ENCODE results near the gene CELF1. TPM values are rescaled to one million over a fixed set of nuclear protein-coding genes. Genes with fewer than 3 reads are reported as not detected.
A peak's percentile ranks its signal among the peaks of the same experiment; 100 is the strongest.

CELF1 gene
- total and polyA plus RNA-seq, 9 of the 15 experiments (the other 6 are each of a cell fraction or from before 2014, with no cell fraction given): 11.3 to 142 (median 77.4) TPM

DNA sequence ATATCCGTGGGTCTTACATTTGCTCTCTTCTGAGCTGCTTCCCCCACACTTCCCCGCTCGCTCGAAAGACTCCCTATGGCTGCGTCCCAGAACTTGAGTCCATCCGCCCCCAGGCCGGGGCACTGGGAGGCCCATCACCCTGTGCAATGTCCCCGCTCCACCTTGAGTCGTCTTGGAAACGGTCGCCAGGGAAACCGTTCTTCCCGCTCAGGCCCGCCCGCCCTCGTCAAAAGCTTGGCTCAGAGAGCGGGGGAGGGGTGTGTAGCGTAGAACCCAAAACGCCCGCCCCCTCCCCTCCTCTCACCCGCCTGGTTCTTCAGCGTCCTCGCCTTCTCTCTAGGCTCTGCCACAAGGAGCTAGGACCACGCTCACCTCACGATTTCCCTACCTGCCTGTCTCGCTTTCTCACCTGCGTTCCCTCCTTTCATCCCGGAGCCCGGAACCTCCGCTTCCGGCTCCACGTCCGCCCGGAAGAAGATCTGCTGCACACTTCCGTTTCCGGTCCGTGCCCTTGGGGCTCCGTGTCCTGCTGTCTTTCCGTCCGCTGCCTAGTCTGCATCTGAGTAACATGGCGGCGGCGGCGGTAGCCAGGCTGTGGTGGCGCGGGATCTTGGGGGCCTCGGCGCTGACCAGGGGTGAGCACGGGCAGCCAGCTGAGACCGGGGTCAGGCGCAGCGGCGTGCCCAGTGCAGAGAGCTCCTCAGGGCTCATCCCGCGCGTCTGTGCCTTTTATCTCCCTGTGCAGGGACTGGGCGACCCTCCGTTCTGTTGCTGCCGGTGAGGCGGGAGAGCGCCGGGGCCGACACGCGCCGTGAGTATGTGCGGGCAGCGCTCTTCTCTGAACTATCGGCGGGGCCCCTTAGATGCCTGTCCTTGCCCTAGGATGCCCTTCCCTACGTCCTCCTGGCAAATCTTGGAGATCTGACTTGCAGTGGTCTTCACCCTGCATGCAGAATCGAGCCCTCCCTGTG is 25.9 kb upstream of the CELF1 start, which contains the start of the genes KBTBD4 and NDUFS3 (continued):
- TF ChIP-seq, protein P1, sequence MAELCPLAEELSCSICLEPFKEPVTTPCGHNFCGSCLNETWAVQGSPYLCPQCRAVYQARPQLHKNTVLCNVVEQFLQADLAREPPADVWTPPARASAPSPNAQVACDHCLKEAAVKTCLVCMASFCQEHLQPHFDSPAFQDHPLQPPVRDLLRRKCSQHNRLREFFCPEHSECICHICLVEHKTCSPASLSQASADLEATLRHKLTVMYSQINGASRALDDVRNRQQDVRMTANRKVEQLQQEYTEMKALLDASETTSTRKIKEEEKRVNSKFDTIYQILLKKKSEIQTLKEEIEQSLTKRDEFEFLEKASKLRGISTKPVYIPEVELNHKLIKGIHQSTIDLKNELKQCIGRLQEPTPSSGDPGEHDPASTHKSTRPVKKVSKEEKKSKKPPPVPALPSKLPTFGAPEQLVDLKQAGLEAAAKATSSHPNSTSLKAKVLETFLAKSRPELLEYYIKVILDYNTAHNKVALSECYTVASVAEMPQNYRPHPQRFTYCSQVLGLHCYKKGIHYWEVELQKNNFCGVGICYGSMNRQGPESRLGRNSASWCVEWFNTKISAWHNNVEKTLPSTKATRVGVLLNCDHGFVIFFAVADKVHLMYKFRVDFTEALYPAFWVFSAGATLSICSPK (IDR thresholded peaks at IDR 0.05; ENCODE audit: borderline replicate concordance): peak; percentile 97; the same call in 1 of the 2 replicates
- TF ChIP-seq KDM1A (IDR thresholded peaks at IDR 0.05): peak; percentile 35 to 87; a peak in 3 of 4 replicates
- peak; percentile 49 to 92; a peak in 1 of 4 replicates for TF ChIP-seq MCM7 (IDR thresholded peaks at IDR 0.05)
- no peak for TF ChIP-seq ESRRB (CRISPR knock-in tag; IDR thresholded peaks at IDR 0.05; ENCODE audit: borderline replicate concordance)
- TF ChIP-seq CHD1 (IDR thresholded peaks at IDR 0.05; ENCODE audit: low read length): peak; percentile 79

DNA sequence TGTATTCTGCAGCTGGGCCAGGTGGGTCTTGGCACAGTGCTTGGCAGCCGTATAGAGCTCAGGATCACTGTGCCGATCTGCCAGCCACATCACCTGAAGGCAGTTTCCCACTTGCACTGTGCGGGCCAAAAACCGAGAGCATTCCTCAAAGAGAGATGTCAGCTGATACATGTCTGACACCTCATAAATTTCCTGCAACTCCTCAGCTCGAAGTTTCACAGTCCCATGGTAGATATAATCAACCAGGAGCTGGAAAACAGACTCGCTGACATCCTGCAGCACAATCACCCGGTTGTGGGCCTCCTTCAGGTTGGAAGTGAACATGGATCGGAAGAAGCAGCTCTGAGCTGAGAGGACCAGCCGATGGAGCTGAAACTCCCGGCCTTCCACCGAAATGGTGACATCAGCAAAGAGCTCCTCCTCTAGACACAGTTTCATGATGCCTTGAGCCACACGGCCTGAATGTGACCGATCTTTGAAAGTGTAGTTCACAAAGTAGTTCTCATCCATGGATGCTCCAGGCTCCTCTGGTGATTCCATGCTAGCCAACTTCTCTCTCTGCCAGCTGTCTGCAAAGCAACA is 24.6 kb upstream of the CELF1 start:
- DNase-seq (ENCODE audit: extremely low read depth in 1 of 4, low spot score in 3 of 4) (peak in 2 of 4 experiments; percentile 12 to 39), ATAC-seq (peak; percentile 7; the same call in 2 of the 3 replicates), FAIRE-seq (peak; percentile 48)
- peak overlapping the region; percentile 99 for H3K4me2 ChIP-seq (ENCODE audit: insufficient read depth, low read length)
- in situ Hi-C loops (cut with MboI) (no loop called here), intact Hi-C loops (cut with micrococcal nuclease) (no loop called here)
- H3K27ac ChIP-seq (ENCODE audit: extremely low read depth, low read depth, low read length): no peak overlapping the region; the same call in 2 of the 3 replicates
- POLR2A ChIA-PET: interaction anchor here (0.6 to 2.1 kb wide), 8 partner anchors 9 to 372 kb away, joined by 3 to 23 read pairs (median 4); partner anchors contain the start of genes FAM180B and PTPMT1
- H3K9me3 ChIP-seq (replicated peaks; ENCODE audit: control insufficient read depth, insufficient read depth, low read depth, low read length): no peaks in the 10 kb centered on the region
- H3K36me3 ChIP-seq (ENCODE audit: control insufficient read depth, insufficient read depth, low read length): peaks cover 66% of the 10 kb centered on the region
- no peak overlapping the region for H2AFZ ChIP-seq (ENCODE audit: low read depth, low read length)
- CTCF ChIA-PET (ENCODE audit: low intra/inter-chr PET ratio): no interaction called here
- peak overlapping the region; percentile 97 for H3K4me3 ChIP-seq
- peaks cover 46% of the 10 kb centered on the region for H3K79me2 ChIP-seq (ENCODE audit: control insufficient read depth, insufficient read depth, low read length)
- BruUV-seq (replicated peaks): no TSS peak
- 17% methylated on average over 13 of the region's 13 CpGs for WGBS (ENCODE audit: insufficient coverage, low coverage, missing lambda C conversion rate)
- no peaks in the 10 kb centered on the region for H3K9me1 ChIP-seq (ENCODE audit: control insufficient read depth, insufficient read depth, low read length)
- H3K9ac ChIP-seq (ENCODE audit: insufficient read depth in 1 of 2, low read depth in 2 of 2, low read length in 2 of 2): peak overlapping the region; percentile 77 to 99; a peak in 3 of 4 replicates
- H4K20me1 ChIP-seq (replicated peaks; ENCODE audit: control insufficient read depth, insufficient read depth, low read length): no peaks in the 10 kb centered on the region
- H3K27me3 ChIP-seq (ENCODE audit: control insufficient read depth in 2 of 2, insufficient read depth in 2 of 2, low read length in 2 of 2): no peaks in the 10 kb centered on the region; a peak in 1 of 5 replicates
- peaks cover 13 to 14% of the 10 kb centered on the region in 2 experiments; a peak in 4 of 5 replicates for H3K4me1 ChIP-seq (replicated peaks in 1 of 2; ENCODE audit: control insufficient read depth in 2 of 2, insufficient read depth in 2 of 2, low read length in 2 of 2)
- TF ChIP-seq BRD4 (IDR thresholded peaks at IDR 0.05) (no peak), NR4A1 (CRISPR knock-in tag; IDR thresholded peaks at IDR 0.05) (no peak), NR4A1 (tag; IDR thresholded peaks at IDR 0.05) (no peak), DLX4 (CRISPR knock-in tag; IDR thresholded peaks at IDR 0.05) (no peak), ETV5 (CRISPR knock-in tag; IDR thresholded peaks at IDR 0.05; ENCODE audit: low read depth) (0 out of 2 replicates have a peak, but pooled peaks have one; percentile 24), ZNF347 (CRISPR knock-in tag; IDR thresholded peaks at IDR 0.05; ENCODE audit: low read depth) (no peak)
- TF ChIP-seq, protein P2, sequence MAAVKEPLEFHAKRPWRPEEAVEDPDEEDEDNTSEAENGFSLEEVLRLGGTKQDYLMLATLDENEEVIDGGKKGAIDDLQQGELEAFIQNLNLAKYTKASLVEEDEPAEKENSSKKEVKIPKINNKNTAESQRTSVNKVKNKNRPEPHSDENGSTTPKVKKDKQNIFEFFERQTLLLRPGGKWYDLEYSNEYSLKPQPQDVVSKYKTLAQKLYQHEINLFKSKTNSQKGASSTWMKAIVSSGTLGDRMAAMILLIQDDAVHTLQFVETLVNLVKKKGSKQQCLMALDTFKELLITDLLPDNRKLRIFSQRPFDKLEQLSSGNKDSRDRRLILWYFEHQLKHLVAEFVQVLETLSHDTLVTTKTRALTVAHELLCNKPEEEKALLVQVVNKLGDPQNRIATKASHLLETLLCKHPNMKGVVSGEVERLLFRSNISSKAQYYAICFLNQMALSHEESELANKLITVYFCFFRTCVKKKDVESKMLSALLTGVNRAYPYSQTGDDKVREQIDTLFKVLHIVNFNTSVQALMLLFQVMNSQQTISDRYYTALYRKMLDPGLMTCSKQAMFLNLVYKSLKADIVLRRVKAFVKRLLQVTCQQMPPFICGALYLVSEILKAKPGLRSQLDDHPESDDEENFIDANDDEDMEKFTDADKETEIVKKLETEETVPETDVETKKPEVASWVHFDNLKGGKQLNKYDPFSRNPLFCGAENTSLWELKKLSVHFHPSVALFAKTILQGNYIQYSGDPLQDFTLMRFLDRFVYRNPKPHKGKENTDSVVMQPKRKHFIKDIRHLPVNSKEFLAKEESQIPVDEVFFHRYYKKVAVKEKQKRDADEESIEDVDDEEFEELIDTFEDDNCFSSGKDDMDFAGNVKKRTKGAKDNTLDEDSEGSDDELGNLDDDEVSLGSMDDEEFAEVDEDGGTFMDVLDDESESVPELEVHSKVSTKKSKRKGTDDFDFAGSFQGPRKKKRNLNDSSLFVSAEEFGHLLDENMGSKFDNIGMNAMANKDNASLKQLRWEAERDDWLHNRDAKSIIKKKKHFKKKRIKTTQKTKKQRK (IDR thresholded peaks at IDR 0.05; ENCODE audit: borderline replicate concordance, low read depth, low read length): no peak
